ENCODE results near the gene MEGF9. TPM values are rescaled to one million over a fixed set of nuclear protein-coding genes. Genes with fewer than 3 reads are reported as not detected.

MEGF9 gene
- total RNA-seq, 8 experiments from 2014 or later = 6.5 to 40.0 (median 14.1) TPM

DNA sequence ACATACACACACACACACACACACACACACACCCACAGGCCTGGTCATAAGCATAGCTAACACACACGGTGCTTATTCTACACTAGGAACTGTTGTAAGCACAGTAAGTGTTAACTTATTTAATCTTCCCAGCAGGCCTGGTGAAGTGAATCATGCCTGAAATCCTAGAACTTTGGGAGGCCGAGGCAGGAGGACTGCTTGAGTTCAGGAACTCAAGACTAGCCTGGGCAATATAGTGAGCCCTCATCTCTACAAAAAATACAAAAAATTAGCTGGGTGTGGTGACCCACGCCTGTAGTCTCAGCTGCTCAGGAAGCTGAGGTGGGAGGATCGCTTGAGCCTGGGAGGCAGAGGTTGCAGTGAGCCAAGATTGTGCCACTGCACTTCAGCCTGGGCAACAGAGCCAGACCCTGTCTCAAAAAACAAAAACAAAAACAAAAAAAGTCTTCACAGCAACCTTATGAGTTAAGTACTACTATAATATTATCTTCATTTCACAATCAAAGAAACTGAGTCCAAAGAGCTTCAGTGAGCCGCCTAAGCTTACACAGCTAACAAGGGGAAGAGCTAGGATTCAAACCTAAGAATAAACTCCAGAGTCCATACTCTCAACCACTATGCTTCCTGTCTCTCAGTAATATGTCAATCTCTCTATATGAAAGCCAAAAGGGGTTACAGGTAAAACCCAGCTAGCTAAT is 2.3 kb downstream of the MEGF9 start:
- in situ Hi-C loops (cut with MboI; ENCODE audit: low pct_unique_long_range_greater_than_20kb in 2 of 9, low sequenced_read_pairs in 9 of 9, unreplicated experiment in 9 of 9) = no loop called here
- WGBS, 10 experiments = 20 to 90% (median 77%) methylated on average over 1 to 5 of the region's 5 CpGs; no CpG with 5 or more reads in 2 of the 10 experiments
- no peak overlapping the region for H3K27ac ChIP-seq

GRCh38 chr9:120711354-120711753 is 2.9 kb downstream of the MEGF9 start:
- H3K4me1 ChIP-seq (replicated peaks in 1 of 2) = peaks cover 16 to 28% of the 10 kb centered on the region in 2 donors
- no peak for ATAC-seq (replicated peaks in 6 of 8)
- in situ Hi-C loops (cut with MboI; ENCODE audit: low pct_unique_long_range_greater_than_20kb in 2 of 9, low sequenced_read_pairs in 9 of 9, unreplicated experiment in 9 of 9) = no loop called here
- no peak overlapping the region for H3K27ac ChIP-seq
- peak overlapping the region in 2 of 5 donors; percentile 63 to 85 for H3K4me3 ChIP-seq

More for the DNA sequence above, 2.3 kb downstream of the MEGF9 start:
- ATAC-seq (replicated peaks in 6 of 8) = no peak
- peak overlapping the region; percentile 61 to 85 (median 63) for H3K4me3 ChIP-seq
- H3K4me1 ChIP-seq (replicated peaks in 1 of 2) = peaks cover 16 to 28% of the 10 kb centered on the region in 2 donors

GRCh38 chr9:120710110-120710981 is 3.9 kb downstream of the MEGF9 start:
- H3K27ac ChIP-seq = no peak overlapping the region
- peaks cover 8 to 21% of the 10 kb centered on the region in 2 donors for H3K4me1 ChIP-seq (replicated peaks in 1 of 2)
- in situ Hi-C loops (cut with MboI; ENCODE audit: low pct_unique_long_range_greater_than_20kb in 2 of 9, low sequenced_read_pairs in 9 of 9, unreplicated experiment in 9 of 9) = no loop called here
- WGBS, 10 experiments = 54 to 90% (median 62%) methylated on average over 2 to 8 of the region's 10 CpGs
- H3K4me3 ChIP-seq = peak overlapping the region in 2 of 5 donors; percentile 4 to 63
- no peak for ATAC-seq (replicated peaks in 6 of 8)

- no peak for ATAC-seq (replicated peaks in 6 of 8)
- in situ Hi-C loops (cut with MboI; ENCODE audit: low pct_unique_long_range_greater_than_20kb in 2 of 9, low sequenced_read_pairs in 9 of 9, unreplicated experiment in 9 of 9) = no loop called here
- Histone ChIP-seq H3K4me3 (no peak overlapping the region), H3K27ac (no peak overlapping the region), H3K4me1 (replicated peaks in 1 of 2) (peaks cover 6 to 15% of the 10 kb centered on the region in 2 donors)
- WGBS, 10 experiments = 68 to 100% (median 90%) methylated on average over 2 to 6 of the region's 6 CpGs; no CpG with 5 or more reads in 1 of the 10 experiments
Measured at GRCh38 chr9:120708526-120709224, 5.6 kb downstream of the MEGF9 start.

DNA sequence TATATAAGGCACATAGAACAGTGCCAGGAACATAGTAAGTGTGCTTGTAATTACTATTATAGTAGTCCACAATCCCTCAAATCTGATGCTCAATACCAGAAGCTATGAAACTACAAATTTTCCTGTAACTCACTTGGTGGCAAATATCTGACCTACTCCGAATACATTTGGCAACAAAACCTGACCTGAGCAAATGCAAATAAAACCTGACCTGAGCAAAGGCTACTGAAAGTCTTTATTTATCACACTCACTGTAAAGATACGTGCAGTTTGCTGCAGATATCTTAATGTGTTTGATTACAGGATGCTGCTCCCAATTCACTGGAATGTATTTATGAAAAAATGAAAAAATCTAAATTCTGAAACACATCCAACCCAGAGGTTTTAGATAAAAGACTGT is 7.1 kb downstream of the MEGF9 start:
- Histone ChIP-seq H3K4me1 (replicated peaks in 1 of 2) (peaks cover 6 to 11% of the 10 kb centered on the region in 2 donors), H3K4me3 (no peak overlapping the region), H3K27ac (no peak overlapping the region)
- ATAC-seq (replicated peaks in 6 of 8) = no peak
- 87 to 100% (median 100%) methylated on average over 1 to 2 of the region's 2 CpGs; no CpG with 5 or more reads in 1 of the 10 experiments for WGBS, 10 experiments
- in situ Hi-C loops (cut with MboI; ENCODE audit: low pct_unique_long_range_greater_than_20kb in 2 of 9, low sequenced_read_pairs in 9 of 9, unreplicated experiment in 9 of 9) = no loop called here

GRCh38 chr9:120705174-120705573 is 9.1 kb downstream of the MEGF9 start:
- Histone ChIP-seq H3K4me3 (no peak overlapping the region), H3K27ac (no peak overlapping the region), H3K4me1 (replicated peaks in 1 of 2) (peaks cover 2% of the 10 kb centered on the region in 2 donors)
- 20 to 70% (median 52%) methylated on average over 1 to 3 of the region's 3 CpGs for WGBS, 10 experiments
- no peak for ATAC-seq (replicated peaks in 6 of 8)
- in situ Hi-C loops (cut with MboI; ENCODE audit: low pct_unique_long_range_greater_than_20kb in 2 of 9, low sequenced_read_pairs in 9 of 9, unreplicated experiment in 9 of 9) = no loop called here

- Histone ChIP-seq H3K27ac (no peak overlapping the region), H3K4me1 (replicated peaks in 1 of 2) (peaks cover 2 to 8% of the 10 kb centered on the region in 2 donors), H3K4me3 (no peak overlapping the region)
- ATAC-seq (replicated peaks in 6 of 8) = peak in 1 of 8 experiments; percentile 47
- 46 to 100% (median 80%) methylated on average over 1 of the region's 1 CpG; no CpG with 5 or more reads in 3 of the 10 experiments for WGBS, 10 experiments
- in situ Hi-C loops (cut with MboI; ENCODE audit: low pct_unique_long_range_greater_than_20kb in 2 of 9, low sequenced_read_pairs in 9 of 9, unreplicated experiment in 9 of 9) = no loop called here
Measured at GRCh38 chr9:120702075-120702474, 12.2 kb downstream of the MEGF9 start.

DNA sequence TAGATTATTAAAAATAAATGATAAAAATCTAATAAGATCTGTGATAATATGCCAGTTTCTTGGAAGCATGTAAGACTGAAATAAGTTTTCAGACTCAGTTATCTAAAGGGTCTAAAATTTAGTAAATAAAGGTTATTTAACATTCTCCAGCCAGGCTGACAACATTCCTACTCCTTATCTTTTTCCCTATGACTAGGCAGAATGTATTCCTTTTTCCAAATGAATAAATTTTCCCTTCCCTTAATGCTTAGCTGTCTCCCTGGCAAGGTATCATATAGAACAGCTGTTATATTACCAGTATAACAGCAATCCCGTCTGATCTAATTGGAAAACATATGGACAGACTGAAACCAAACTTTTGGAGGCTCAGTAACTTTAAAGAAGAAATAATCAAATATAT is 13.0 kb downstream of the MEGF9 start:
- Histone ChIP-seq H3K4me1 (replicated peaks in 1 of 2) (peaks cover 2 to 8% of the 10 kb centered on the region in 2 donors), H3K4me3 (no peak overlapping the region), H3K27ac (no peak overlapping the region)
- WGBS, 10 experiments = 20 to 100% (median 89%) methylated on average over 1 of the region's 1 CpG; no CpG with 5 or more reads in 2 of the 10 experiments
- ATAC-seq (replicated peaks in 6 of 8) = no peak
- in situ Hi-C loops (cut with MboI; ENCODE audit: low pct_unique_long_range_greater_than_20kb in 2 of 9, low sequenced_read_pairs in 9 of 9, unreplicated experiment in 9 of 9) = no loop called here

DNA sequence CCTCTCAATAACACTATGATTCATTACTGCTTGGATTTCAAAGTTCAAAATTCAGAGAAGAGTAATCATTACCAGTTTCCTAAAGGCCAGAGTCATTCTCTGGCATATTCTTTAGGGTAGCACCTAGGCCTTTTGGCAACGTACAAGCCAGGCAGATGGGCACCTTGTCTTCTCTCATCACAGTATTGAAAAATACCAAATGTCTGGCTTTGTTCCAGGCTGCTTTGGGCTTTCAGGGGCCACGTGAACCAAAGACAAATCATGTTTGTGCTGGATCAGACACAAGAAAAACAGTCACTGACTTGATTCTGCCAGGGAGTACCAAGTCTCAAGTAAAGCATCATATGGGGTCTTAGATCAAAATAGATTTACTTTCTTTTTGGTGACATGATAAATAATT is 15.5 kb downstream of the MEGF9 start:
- no peak overlapping the region for H3K27ac ChIP-seq
- peak in 1 of 8 experiments; percentile 26 for ATAC-seq (replicated peaks in 6 of 8)
- in situ Hi-C loops (cut with MboI; ENCODE audit: low pct_unique_long_range_greater_than_20kb in 2 of 9, low sequenced_read_pairs in 9 of 9, unreplicated experiment in 9 of 9) = no loop called here
- no peak overlapping the region for H3K4me3 ChIP-seq
- H3K4me1 ChIP-seq (replicated peaks in 1 of 2) = peaks cover 0 to 8% of the 10 kb centered on the region in 2 donors
- WGBS, 10 experiments = 25 to 100% (median 57%) methylated on average over 1 to 2 of the region's 2 CpGs; no CpG with 5 or more reads in 5 of the 10 experiments

DNA sequence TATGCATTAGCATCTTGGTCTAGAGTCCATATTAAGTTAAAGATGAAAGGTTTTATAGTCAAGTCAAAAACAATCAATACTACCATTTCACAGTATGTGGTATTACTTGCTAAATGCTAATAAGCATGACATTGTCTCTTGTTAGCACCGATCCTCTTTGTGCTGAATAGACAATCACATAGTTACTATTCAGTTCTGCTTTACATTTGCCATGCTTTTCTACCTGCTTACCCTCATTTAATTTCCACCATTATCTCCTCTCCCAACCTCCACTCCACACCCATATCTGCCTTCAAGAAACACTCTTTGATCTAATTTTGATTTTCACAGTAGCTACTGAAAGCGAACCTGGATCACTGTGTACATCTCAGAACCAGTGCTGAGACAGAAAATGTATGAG is 16.8 kb downstream of the MEGF9 start:
- in situ Hi-C loops (cut with MboI; ENCODE audit: low pct_unique_long_range_greater_than_20kb in 2 of 9, low sequenced_read_pairs in 9 of 9, unreplicated experiment in 9 of 9) = no loop called here

GRCh38 chr9:120696551-120697230 is 17.6 kb downstream of the MEGF9 start:
- in situ Hi-C loops (cut with MboI; ENCODE audit: low pct_unique_long_range_greater_than_20kb in 2 of 9, low sequenced_read_pairs in 9 of 9, unreplicated experiment in 9 of 9) = no loop called here
- H3K4me1 ChIP-seq (replicated peaks in 1 of 2) = peaks cover 0 to 14% of the 10 kb centered on the region in 2 donors
- no peak overlapping the region for H3K27ac ChIP-seq
- 62 to 100% (median 89%) methylated on average over 1 to 3 of the region's 3 CpGs for WGBS, 10 experiments
- no peak overlapping the region for H3K4me3 ChIP-seq
- ATAC-seq (replicated peaks in 6 of 8) = no peak

More for the DNA sequence above, 16.8 kb downstream of the MEGF9 start:
- Histone ChIP-seq H3K4me3 (no peak overlapping the region), H3K4me1 (replicated peaks in 1 of 2) (peaks cover 0 to 14% of the 10 kb centered on the region in 2 donors), H3K27ac (no peak overlapping the region)
- 17 to 100% (median 71%) methylated on average over 1 to 2 of the region's 2 CpGs; no CpG with 5 or more reads in 1 of the 10 experiments for WGBS, 10 experiments
- no peak for ATAC-seq (replicated peaks in 6 of 8)

DNA sequence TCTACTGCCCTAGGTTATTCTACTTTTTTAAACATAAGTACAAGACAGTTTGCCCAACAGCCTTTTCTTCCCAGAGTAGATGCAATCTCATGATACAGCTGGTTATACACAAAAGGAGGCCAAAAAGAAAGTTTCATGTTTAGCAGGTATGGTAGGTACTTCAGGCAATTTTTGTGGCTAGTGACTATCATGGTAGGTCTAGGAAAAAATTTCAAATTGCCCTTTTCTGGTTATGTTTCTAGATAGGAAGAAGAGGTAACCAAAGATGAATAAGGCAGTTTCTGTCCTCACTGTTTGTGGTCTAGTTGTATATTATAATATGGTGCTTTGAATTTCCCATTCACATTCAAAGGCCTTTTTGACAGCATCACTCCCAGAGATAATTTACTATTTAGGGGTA is 19.7 kb downstream of the MEGF9 start:
- no peak for ATAC-seq (replicated peaks in 6 of 8)
- Histone ChIP-seq H3K4me3 (no peak overlapping the region), H3K4me1 (replicated peaks in 1 of 2) (peaks cover 8 to 24% of the 10 kb centered on the region in 2 donors), H3K27ac (no peak overlapping the region)
- in situ Hi-C loops (cut with MboI; ENCODE audit: low pct_unique_long_range_greater_than_20kb in 2 of 9, low sequenced_read_pairs in 9 of 9, unreplicated experiment in 9 of 9) = no loop called here

- Histone ChIP-seq H3K4me3 (no peak overlapping the region), H3K27ac (no peak overlapping the region), H3K4me1 (replicated peaks in 1 of 2) (peaks cover 12 to 30% of the 10 kb centered on the region in 2 donors)
- no peak for ATAC-seq (replicated peaks in 6 of 8)
- in situ Hi-C loops (cut with MboI; ENCODE audit: low pct_unique_long_range_greater_than_20kb in 2 of 9, low sequenced_read_pairs in 9 of 9, unreplicated experiment in 9 of 9) = no loop called here
Measured at GRCh38 chr9:120693700-120694008, 20.6 kb downstream of the MEGF9 start.

All from motor neuron (in vitro differentiated cells).